ENCODE results near the gene QPRT.
"Not testable (repeated sequence)": the region's sequence is repeated elsewhere in the genome, so short reads cannot be mapped to it uniquely, and the experiment has no call there.

The QPRT gene

GRCh38 chr16:29663807-29664090 lies 15.2 kb upstream of the QPRT start:
- H3K4me3 ChIP-seq (replicated peaks in 1 of 2; ENCODE audit: low read depth in 2 of 2, low read length in 2 of 2): no peak overlapping the region
- no peak for TF ChIP-seq CTCF (IDR thresholded peaks at IDR 0.05; ENCODE audit: low read depth, low read length)
- no peak for DNase-seq (ENCODE audit: low read depth in 2 of 2)

GRCh38 chr16:29664091-29664921 lies 14.7 kb upstream of the QPRT start:
- H3K4me3 ChIP-seq (replicated peaks in 1 of 2; ENCODE audit: low read depth in 2 of 2, low read length in 2 of 2): no peak overlapping the region
- no peak for TF ChIP-seq CTCF (IDR thresholded peaks at IDR 0.05; ENCODE audit: low read depth, low read length)
- no peak for DNase-seq (ENCODE audit: low read depth in 2 of 2)

GRCh38 chr16:29665294-29666077 lies 13.5 kb upstream of the QPRT start:
- DNase-seq (ENCODE audit: low read depth in 2 of 2): no peak
- no peak overlapping the region for H3K4me3 ChIP-seq (replicated peaks in 1 of 2; ENCODE audit: low read depth in 2 of 2, low read length in 2 of 2)
- no peak for TF ChIP-seq CTCF (IDR thresholded peaks at IDR 0.05; ENCODE audit: low read depth, low read length)

- H3K4me3 ChIP-seq (replicated peaks in 1 of 2; ENCODE audit: low read depth in 2 of 2, low read length in 2 of 2); DNase-seq (ENCODE audit: low read depth in 2 of 2): not testable (repeated sequence)
Observed at GRCh38 chr16:29667322-29667610, 11.7 kb upstream of the QPRT start.

GRCh38 chr16:29667755-29668154 lies 11.2 kb upstream of the QPRT start:
- no peak for TF ChIP-seq CTCF (IDR thresholded peaks at IDR 0.05; ENCODE audit: low read depth, low read length)
- H3K4me3 ChIP-seq (replicated peaks in 1 of 2; ENCODE audit: low read depth in 2 of 2, low read length in 2 of 2): no peak overlapping the region
- DNase-seq (ENCODE audit: low read depth in 2 of 2): no peak

- H3K4me3 ChIP-seq (replicated peaks in 1 of 2; ENCODE audit: low read depth in 2 of 2, low read length in 2 of 2): no peak overlapping the region
- no peak for DNase-seq (ENCODE audit: low read depth in 2 of 2)
- TF ChIP-seq CTCF (IDR thresholded peaks at IDR 0.05; ENCODE audit: low read depth, low read length): no peak
Observed at GRCh38 chr16:29668267-29668666, 10.7 kb upstream of the QPRT start.

GRCh38 chr16:29673501-29673900 lies 5.5 kb upstream of the QPRT start:
- TF ChIP-seq CTCF (IDR thresholded peaks at IDR 0.05; ENCODE audit: low read depth, low read length): no peak
- no peak for DNase-seq (ENCODE audit: low read depth in 2 of 2)
- H3K4me3 ChIP-seq (replicated peaks in 1 of 2; ENCODE audit: low read depth in 2 of 2, low read length in 2 of 2): no peak overlapping the region
